HG02884 (cell line): ENCODE results near the gene SOWAHA.
"Not testable (repeated sequence)": the region's sequence is repeated elsewhere in the genome, so short reads cannot be mapped to it uniquely, and the experiment has no call there.

Source experiments
- ATAC-seq: cut with Tn5 transposase; IDR thresholded peaks from one replicate; pipeline ENCODE4 v1.9.1; 2021; ENCODE audit warnings: mild to moderate bottlenecking, moderate library complexity; ENCODE audit not compliant: unreplicated experiment

The SOWAHA gene

DNA sequence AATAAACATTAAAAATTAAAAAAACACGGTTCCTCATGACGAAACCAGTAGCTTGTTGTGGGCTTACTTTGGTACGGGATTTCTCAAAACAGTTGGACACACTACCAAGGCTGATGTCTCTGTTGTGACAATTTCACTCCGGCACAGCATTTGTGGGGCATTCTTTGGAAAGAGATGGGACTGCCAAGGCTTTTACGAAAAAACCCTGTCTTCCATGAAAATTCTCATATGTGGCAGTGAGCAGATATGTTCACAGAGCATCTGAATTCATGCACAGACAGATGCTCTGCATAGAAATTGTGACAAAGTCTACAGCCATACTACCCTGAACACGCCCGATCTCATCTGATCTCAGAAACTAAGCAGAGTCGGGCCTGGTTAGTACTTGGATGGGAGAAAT, 35.2 kb downstream of the SOWAHA start:
- ATAC-seq, result no peak

DNA sequence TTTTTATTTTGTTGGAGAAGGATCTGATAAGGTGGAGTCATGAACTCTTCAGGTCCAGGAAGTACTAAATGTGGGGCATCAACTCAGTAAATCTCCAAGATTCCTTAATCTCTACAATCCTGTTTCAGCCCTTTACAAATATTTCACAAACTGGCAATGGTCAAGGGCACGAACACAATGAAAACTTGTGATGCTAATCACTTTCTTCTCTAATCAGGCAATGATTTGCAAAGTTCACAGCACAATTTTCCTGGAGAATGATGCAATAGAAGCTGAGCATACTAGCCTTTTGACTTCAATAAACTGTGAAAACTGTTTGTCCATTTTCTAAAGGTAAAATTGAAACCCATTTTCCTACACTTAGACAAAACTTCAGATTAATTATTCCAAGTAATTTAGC, 36.2 kb downstream of the SOWAHA start:
- no peak for ATAC-seq

DNA sequence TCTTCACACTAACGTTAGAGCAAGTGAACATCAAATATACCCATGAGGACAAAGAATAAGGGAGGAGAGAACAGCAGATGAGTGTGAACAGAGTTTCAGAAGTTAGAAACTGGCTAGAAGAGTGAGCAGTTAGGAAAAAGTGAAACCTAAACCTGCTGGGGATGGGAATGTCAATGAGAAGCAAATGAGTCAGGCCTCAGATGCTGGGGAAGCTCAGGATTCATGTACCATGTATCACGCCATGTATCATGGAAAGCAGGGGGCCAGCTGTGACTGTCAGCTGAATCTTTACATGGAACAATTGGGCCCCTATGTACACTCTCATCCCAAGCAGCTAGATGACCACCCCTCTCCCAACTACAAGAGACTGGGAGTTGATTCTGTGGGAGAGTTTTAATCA, 37.0 kb downstream of the SOWAHA start:
- no peak for ATAC-seq

DNA sequence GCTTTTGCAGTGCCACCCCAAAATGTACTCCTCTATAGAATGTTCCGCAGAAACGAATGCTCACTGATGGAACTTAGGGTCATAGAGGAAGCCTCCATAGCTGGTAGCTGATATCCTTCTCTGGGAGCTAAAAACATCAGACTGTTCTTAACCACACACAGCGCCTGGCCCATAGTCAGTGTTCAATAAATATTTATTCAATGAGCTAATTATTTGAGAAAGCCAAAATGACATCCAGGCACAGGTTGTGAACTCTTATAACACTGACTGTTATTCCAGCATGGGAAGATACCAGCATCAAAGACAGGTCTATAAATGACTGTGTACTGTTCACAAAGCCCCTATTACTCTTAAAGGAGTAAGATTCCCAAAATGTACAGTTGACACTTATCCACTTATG, 40.2 kb downstream of the SOWAHA start:
- no peak for ATAC-seq

DNA sequence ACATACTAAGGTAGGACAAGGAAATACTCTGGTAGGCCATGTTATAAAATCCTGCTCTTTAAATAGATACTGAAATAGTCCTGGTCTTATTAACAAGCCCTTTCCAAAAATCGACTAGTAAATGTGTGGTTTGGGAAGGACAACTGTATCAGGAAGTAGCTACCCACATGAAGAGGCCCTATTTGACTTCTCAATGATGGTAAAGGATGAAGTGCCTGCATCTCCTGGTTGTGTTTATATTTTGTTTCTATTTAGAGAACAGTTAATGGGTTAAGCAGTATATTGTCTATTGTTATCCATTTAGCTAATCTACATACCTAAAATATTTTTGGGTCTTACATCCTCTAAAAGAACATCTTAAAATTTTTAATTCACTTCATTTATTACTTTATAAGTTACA, 40.7 kb downstream of the SOWAHA start:
- no peak for ATAC-seq

DNA sequence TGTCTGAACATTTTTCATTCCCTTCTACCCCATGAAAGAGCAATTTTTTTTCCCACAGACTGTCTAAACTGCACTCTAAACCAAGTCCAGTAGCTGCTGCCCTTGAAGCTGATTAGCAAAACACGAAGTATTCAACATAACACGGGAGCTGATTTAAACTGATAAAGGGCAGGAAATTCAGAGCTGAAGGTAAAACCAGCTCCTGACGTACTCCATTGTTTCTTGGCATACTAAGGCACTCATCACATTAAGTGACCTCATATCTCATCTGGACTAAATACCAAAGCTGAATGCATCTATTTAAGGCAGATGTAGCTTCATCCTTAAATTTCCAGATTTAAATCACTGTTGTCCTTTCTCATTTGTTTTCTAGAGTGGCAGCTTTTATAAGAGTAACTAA, 41.2 kb downstream of the SOWAHA start:
- ATAC-seq, result no peak

DNA sequence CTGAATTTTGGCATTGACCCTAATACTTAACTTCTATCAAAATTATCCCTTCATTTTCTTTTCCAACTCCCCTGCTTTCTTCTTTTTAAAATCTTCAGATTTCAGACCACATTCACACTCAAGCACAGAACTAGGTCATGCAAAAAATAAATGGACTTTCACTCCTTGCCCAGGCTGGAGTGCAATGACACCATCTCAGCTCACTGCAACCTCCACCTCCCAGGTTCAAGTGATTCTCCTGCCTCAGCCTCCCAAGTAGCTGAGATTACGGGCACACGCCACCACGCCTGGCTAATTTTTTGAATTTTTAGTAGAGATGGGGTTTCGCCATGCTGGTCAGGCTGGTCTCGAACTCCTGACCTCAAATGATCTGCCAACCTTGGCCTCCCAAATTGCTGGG, 41.9 kb downstream of the SOWAHA start:
- ATAC-seq, result not testable (repeated sequence)

DNA sequence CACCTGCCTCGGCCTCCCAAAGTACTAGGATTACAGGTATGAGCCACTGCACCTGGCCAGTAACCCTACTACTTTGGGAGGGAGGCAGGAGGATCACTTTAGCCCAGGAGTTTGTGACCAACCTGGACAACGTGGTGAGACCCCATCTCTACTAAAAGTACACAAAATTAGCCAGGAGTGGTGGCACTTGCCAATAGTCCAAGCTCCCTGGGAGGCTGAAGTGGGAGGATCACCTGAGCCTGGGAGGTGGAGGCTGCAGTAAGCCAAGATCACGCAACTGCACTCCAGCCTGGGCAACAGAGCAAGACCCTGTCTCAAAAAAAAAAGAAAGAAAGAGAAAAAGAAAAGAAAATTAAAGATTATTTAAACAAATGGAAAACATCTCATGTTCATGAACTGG, 42.9 kb downstream of the SOWAHA start:
- ATAC-seq, result no peak

DNA sequence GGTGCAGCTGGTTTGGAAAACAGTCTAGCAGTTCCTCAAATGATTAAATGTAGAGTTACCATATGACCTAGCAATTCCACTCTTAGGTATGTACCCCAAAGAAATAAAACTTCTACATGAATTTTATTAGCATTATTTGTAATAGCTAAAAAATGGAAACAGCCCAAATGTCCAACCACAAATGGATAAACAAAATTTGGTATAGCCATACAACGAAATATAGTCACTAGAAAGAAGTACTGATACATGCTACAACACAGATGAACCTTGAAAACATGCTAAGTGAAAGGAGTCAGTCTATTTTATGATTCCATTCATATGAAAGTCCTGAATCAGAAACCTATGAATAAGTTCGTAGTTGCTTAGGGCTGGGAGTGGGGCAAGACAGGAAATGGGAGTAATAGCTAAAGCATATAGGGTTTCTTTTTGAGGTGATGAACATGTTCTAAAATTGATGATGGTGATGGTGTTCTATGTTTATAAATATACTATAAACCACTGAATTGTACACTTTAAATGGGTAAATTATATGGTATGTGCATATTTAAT, 46.9 kb downstream of the SOWAHA start:
- ATAC-seq, result no peak

DNA sequence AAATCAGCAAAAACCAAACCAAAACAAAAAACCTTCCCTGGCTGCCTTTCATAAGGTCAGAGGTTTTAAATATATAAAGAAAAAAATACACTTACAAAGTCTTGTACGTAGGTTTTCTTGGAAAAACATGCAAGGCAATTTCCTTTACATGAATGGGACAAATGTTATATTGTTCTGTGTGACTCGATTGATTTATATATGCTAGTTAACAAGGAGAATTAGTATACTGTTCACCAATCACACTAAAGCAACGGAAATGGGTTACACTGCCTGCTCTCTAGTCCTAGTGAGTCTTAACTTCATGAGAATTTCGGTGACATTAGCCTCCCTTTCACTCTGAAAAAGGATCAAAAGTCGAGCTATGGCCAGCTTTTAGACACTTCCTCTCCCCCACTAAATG, 47.6 kb downstream of the SOWAHA start:
- ATAC-seq, result no peak

DNA sequence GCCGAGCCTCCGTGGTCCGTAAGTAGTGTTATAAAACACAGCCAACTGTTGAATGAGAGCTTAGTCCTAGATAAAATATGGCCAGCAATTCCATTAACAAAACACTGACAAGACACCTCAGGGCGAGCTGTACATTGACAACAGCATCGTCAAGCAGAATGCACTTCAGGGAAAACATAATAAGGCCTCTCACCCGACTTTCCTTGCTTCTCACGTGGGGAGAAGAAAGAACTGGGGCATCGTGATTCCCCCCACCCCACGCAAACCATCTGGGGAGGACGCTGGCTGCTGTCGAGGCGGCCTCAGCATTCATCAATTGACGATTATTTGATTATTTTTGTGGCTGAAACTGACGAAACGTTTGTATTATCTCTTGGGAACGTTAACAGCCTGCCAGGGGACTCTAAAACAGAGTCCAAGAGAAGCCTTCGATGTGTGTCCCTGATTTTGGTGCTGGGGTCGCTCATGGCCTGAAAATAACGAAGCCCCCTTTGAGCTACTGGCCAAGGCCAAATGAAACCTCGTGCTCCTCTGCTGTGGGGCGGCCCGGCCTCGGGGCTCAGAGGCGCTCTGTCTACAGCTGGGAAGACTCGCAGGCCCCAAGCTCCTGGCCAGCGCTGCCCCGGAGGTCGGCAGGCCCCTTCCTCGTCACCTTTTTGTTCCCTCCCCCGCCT, 52.7 kb downstream of the SOWAHA start:
- ATAC-seq, result no peak
